Activated naive CD4-positive, alpha-beta T cell treated with anti-CD3 and anti-CD28 coated beads for 36 hours (primary cell): ENCODE data around the gene ANGPTL8. TPM values are rescaled to one million over a fixed set of nuclear protein-coding genes. Genes with fewer than 3 reads are reported as not detected.

ENCODE experiments used
- total RNA-seq, 2 experiments: library from RNA; stranded (reverse); gene quantifications; one replicate each; pipeline ENCODE4 v1.2.3, GENCODE V29; 2021

The ANGPTL8 gene
- total RNA-seq, 2 experiments from 2014 or later: not detected

Other genes starting within 250 kb of the ANGPTL8 start
- 10 to 100 TPM; 64.2 to 64.9 TPM for gene LDLR, start 150.2 kb upstream of the ANGPTL8 start, total RNA-seq
- 100 to 1,000 TPM in 1 of 2 experiments, 10 to 100 TPM in 1; 94.7 to 102 TPM for gene SPC24, start 83.8 kb upstream of the ANGPTL8 start, total RNA-seq
- gene KANK2, start 42.1 kb upstream of the ANGPTL8 start, total RNA-seq: 1 to 10 TPM; 1.5 to 2.0 TPM
- 1 to 10 TPM; 6.1 to 7.1 TPM for gene DOCK6, start 22.9 kb downstream of the ANGPTL8 start, total RNA-seq
- not detected for gene TSPAN16, start 56.5 kb downstream of the ANGPTL8 start, total RNA-seq
- gene RAB3D, start 100.0 kb downstream of the ANGPTL8 start, total RNA-seq: 10 to 100 TPM in 1 of 2 experiments, 1 to 10 TPM in 1; 9.8 to 10.7 TPM
- gene TMEM205, start 106.6 kb downstream of the ANGPTL8 start, total RNA-seq: 10 to 100 TPM; 21.4 to 24.2 TPM
- gene CCDC159, start 106.9 kb downstream of the ANGPTL8 start, total RNA-seq: 10 to 100 TPM; 15.2 to 16.5 TPM
- gene PLPPR2, start 115.8 kb downstream of the ANGPTL8 start, total RNA-seq: 1 to 10 TPM; 2.6 to 2.8 TPM
- 1 to 10 TPM; 1.1 to 2.1 TPM for gene SWSAP1, start 135.0 kb downstream of the ANGPTL8 start, total RNA-seq
- 1 to 10 TPM; 3.9 to 4.3 TPM for gene EPOR, start 144.7 kb downstream of the ANGPTL8 start, total RNA-seq
- not detected for gene RGL3, start 179.7 kb downstream of the ANGPTL8 start, total RNA-seq
- under 1 TPM; 0.15 to 0.19 TPM for gene ODAD3, start 195.5 kb downstream of the ANGPTL8 start, total RNA-seq
- 100 to 1,000 TPM; 234 to 237 TPM for gene PRKCSH, start 196.0 kb downstream of the ANGPTL8 start, total RNA-seq
- not detected for gene ELAVL3, start 241.4 kb downstream of the ANGPTL8 start, total RNA-seq